ENCODE data around the gene HMGA1.
A peak's percentile ranks its signal among the peaks of the same experiment; 100 is the strongest.

Gene HMGA1

GRCh38 chr6:34242252-34243130 lies 5.8 kb downstream of the HMGA1 start:
- no peak for TF ChIP-seq SIN3A (IDR thresholded peaks at IDR 0.05; ENCODE audit: borderline replicate concordance, insufficient read depth, low read length)
- TF ChIP-seq FOXP2 (optimal IDR thresholded peaks at IDR 0.05; ENCODE audit: borderline replicate concordance, extremely low read depth, extremely low read length, insufficient read depth), result no peak
- no peak; the same call in 1 of the 2 replicates for TF ChIP-seq POLR2AphosphoS5 (IDR thresholded peaks at IDR 0.05; ENCODE audit: low read depth, low read length)
- no peak for TF ChIP-seq TAF1 (IDR thresholded peaks at IDR 0.05; ENCODE audit: borderline replicate concordance, insufficient read depth, low read length)
- TF ChIP-seq, protein P1, sequence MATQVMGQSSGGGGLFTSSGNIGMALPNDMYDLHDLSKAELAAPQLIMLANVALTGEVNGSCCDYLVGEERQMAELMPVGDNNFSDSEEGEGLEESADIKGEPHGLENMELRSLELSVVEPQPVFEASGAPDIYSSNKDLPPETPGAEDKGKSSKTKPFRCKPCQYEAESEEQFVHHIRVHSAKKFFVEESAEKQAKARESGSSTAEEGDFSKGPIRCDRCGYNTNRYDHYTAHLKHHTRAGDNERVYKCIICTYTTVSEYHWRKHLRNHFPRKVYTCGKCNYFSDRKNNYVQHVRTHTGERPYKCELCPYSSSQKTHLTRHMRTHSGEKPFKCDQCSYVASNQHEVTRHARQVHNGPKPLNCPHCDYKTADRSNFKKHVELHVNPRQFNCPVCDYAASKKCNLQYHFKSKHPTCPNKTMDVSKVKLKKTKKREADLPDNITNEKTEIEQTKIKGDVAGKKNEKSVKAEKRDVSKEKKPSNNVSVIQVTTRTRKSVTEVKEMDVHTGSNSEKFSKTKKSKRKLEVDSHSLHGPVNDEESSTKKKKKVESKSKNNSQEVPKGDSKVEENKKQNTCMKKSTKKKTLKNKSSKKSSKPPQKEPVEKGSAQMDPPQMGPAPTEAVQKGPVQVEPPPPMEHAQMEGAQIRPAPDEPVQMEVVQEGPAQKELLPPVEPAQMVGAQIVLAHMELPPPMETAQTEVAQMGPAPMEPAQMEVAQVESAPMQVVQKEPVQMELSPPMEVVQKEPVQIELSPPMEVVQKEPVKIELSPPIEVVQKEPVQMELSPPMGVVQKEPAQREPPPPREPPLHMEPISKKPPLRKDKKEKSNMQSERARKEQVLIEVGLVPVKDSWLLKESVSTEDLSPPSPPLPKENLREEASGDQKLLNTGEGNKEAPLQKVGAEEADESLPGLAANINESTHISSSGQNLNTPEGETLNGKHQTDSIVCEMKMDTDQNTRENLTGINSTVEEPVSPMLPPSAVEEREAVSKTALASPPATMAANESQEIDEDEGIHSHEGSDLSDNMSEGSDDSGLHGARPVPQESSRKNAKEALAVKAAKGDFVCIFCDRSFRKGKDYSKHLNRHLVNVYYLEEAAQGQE (IDR thresholded peaks at IDR 0.05; ENCODE audit: insufficient read depth in 1 of 2, low read depth in 2 of 2, low read length in 2 of 2), result no peak

- TF ChIP-seq FOXP2 (optimal IDR thresholded peaks at IDR 0.05; ENCODE audit: borderline replicate concordance, extremely low read depth, extremely low read length, insufficient read depth), result no peak
- 0 out of 2 replicates have a peak, but pooled peaks have one; percentile 18 for TF ChIP-seq SIN3A (IDR thresholded peaks at IDR 0.05; ENCODE audit: borderline replicate concordance, insufficient read depth, low read length)
Observed at GRCh38 chr6:34243131-34243771, 6.6 kb downstream of the HMGA1 start.

DNA sequence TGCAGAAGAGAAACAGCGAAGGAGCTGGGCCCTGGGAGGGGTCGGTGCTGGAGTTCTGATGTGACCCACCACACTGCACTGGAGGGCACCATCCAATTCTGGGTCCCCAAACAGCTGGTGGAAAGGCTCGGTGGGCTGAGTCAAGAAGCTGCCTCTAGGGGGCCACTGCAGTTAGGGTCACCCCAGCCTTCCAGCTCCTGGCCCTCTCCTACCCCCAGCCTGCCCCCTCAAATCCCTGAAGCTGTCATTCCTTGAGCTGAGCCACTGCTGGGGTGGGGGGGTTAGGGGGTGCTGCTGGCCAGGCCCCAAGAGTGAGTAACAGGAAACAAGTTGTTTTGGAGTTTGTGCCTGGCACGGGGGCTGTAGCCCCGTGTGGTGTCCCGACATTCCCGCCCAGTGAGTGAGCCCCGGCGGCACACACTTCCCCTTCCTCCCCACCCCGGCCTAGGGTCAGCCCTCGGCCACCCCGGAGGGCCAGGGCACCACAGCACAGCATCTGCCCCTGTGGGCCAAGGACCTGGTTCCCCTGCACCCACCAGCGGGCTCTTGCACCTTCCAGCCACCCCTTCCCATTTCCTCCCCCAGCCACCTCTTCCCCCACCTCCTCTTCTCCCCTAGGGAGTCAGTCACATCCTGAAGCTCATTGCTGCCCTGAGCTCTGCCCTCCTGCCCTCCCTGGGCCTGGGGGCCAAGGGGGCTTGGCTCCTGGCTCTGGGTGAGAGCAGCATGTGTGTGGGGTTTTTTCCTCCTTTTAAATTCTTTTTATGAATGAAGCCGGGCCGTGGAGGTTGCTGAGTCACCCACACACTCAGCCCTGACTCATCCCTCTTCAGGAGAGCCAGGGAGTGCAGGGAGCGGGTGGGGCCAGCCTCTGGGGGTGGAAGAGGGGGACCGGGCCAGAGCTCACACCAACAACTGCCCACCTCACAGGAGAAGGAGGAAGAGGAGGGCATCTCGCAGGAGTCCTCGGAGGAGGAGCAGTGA lies 7.5 kb downstream of the HMGA1 start:
- TF ChIP-seq TAF1 (IDR thresholded peaks at IDR 0.05; ENCODE audit: borderline replicate concordance, insufficient read depth, low read length), result no peak
- no peak for TF ChIP-seq FOXP2 (optimal IDR thresholded peaks at IDR 0.05; ENCODE audit: borderline replicate concordance, extremely low read depth, extremely low read length, insufficient read depth)
- TF ChIP-seq, protein P1 (IDR thresholded peaks at IDR 0.05; ENCODE audit: insufficient read depth in 1 of 2, low read depth in 2 of 2, low read length in 2 of 2), result peak in 1 of 2 experiments; percentile 24; a peak in 1 of 4 replicates
- TF ChIP-seq SIN3A (IDR thresholded peaks at IDR 0.05; ENCODE audit: borderline replicate concordance, insufficient read depth, low read length), result peak; percentile 87; the same call in 1 of the 2 replicates
- TF ChIP-seq POLR2AphosphoS5 (IDR thresholded peaks at IDR 0.05; ENCODE audit: low read depth, low read length), result peak; percentile 45

DNA sequence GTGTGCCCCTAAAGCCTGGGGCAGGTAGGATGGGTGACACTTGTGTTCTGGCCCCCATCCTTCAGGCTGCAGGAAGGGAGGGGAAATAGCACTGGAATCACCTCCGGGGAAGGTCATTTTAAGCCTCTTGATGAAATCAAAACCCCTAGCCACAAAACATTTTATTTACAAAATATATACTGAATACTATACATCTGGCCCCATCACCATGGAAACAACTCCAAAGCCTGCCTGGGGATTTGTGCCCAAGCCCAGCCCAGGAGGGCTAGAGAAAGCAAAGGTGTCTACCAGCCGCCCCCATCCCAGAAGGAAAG lies 9.5 kb downstream of the HMGA1 start:
- TF ChIP-seq, protein P1 (IDR thresholded peaks at IDR 0.05; ENCODE audit: insufficient read depth in 1 of 2, low read depth in 2 of 2, low read length in 2 of 2), result no peak
- no peak for TF ChIP-seq POLR2AphosphoS5 (IDR thresholded peaks at IDR 0.05; ENCODE audit: low read depth, low read length)
- TF ChIP-seq SIN3A (IDR thresholded peaks at IDR 0.05; ENCODE audit: borderline replicate concordance, insufficient read depth, low read length), result no peak
- no peak for TF ChIP-seq FOXP2 (optimal IDR thresholded peaks at IDR 0.05; ENCODE audit: borderline replicate concordance, extremely low read depth, extremely low read length, insufficient read depth)
- TF ChIP-seq TAF1 (IDR thresholded peaks at IDR 0.05; ENCODE audit: borderline replicate concordance, insufficient read depth, low read length), result no peak

Measured in PFSK-1 (cell line).